Measurements from ENCODE around the gene SBK3. TPM values are rescaled to one million over a fixed set of nuclear protein-coding genes. Genes with fewer than 3 reads are reported as not detected.

The SBK3 gene
- total and polyA plus RNA-seq, 10 of the 15 experiments (the other 5 are each of a cell fraction or from before 2014, with no cell fraction given) = not detected

DNA sequence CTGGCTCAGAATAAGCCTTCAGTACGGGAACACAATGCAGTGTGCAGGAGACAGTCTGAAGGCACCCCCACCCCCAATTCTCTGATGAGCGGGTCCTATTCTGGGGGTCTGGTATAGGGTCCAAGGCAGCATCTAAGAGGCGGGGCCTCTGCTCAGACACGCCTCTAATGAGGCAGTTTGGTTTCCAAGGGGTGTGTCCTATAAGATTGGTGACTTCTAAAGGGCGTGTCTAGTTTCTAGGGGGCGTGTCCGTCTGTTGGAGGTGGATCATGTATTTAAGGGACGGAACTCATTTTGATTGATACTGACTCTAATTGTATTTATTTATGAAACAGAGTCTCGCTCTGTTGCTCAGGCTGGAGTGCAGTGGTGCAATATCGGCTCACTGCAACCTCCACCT is 45.3 kb upstream of the SBK3 start (continued):
- TF ChIP-seq, protein P1, sequence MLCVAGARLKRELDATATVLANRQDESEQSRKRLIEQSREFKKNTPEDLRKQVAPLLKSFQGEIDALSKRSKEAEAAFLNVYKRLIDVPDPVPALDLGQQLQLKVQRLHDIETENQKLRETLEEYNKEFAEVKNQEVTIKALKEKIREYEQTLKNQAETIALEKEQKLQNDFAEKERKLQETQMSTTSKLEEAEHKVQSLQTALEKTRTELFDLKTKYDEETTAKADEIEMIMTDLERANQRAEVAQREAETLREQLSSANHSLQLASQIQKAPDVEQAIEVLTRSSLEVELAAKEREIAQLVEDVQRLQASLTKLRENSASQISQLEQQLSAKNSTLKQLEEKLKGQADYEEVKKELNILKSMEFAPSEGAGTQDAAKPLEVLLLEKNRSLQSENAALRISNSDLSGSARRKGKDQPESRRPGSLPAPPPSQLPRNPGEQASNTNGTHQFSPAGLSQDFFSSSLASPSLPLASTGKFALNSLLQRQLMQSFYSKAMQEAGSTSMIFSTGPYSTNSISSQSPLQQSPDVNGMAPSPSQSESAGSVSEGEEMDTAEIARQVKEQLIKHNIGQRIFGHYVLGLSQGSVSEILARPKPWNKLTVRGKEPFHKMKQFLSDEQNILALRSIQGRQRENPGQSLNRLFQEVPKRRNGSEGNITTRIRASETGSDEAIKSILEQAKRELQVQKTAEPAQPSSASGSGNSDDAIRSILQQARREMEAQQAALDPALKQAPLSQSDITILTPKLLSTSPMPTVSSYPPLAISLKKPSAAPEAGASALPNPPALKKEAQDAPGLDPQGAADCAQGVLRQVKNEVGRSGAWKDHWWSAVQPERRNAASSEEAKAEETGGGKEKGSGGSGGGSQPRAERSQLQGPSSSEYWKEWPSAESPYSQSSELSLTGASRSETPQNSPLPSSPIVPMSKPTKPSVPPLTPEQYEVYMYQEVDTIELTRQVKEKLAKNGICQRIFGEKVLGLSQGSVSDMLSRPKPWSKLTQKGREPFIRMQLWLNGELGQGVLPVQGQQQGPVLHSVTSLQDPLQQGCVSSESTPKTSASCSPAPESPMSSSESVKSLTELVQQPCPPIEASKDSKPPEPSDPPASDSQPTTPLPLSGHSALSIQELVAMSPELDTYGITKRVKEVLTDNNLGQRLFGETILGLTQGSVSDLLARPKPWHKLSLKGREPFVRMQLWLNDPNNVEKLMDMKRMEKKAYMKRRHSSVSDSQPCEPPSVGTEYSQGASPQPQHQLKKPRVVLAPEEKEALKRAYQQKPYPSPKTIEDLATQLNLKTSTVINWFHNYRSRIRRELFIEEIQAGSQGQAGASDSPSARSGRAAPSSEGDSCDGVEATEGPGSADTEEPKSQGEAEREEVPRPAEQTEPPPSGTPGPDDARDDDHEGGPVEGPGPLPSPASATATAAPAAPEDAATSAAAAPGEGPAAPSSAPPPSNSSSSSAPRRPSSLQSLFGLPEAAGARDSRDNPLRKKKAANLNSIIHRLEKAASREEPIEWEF (IDR thresholded peaks at IDR 0.05; ENCODE audit: insufficient replicate concordance, low read depth, low read length) = no peak
- no peak for TF ChIP-seq KDM1A (IDR thresholded peaks at IDR 0.05; ENCODE audit: borderline replicate concordance)
- no peak for TF ChIP-seq SP1 (IDR thresholded peaks at IDR 0.05; ENCODE audit: low read depth, low read length)
- no peak for TF ChIP-seq ZNF24 (IDR thresholded peaks at IDR 0.05)

DNA sequence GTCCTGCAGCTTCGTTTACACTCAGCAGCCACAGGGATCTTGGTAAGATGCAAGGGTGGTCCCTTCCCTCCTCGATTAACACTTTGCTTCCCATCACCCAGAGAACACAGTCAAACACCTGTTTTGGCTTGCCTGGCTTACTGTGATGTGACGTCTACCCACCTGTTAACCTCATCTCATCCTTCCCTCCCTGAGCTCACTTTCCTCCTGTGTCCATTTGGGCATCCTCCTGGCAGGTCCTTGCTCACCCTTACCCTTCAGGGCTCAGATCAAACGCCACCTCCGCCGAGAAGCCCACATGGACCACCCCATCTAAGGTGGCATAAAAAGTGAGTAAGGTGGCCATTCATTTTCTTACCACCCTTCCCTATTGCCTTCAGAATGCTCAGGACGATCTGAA is 44.8 kb upstream of the SBK3 start:
- CTCF ChIA-PET = no interaction called here
- Histone ChIP-seq H3K79me2 (ENCODE audit: control insufficient read depth, insufficient read depth, low read length) (no peaks in the 10 kb centered on the region), H3K9ac (ENCODE audit: control insufficient read depth, insufficient read depth, low read length) (no peak overlapping the region), H3K4me2 (ENCODE audit: control insufficient read depth, insufficient read depth) (no peak overlapping the region), H3K4me3 (no peak overlapping the region), H4K20me1 (ENCODE audit: control insufficient read depth, insufficient read depth) (no peaks in the 10 kb centered on the region), H2AFZ (ENCODE audit: control insufficient read depth, low read depth, low read length) (no peak overlapping the region), H3K27ac (ENCODE audit: control insufficient read depth, insufficient read depth) (no peak overlapping the region), H3K9me3 (replicated peaks; ENCODE audit: control insufficient read depth, insufficient read depth, low read length) (peaks cover 2% of the 10 kb centered on the region; the same call in 2 of the 3 replicates), H3K36me3 (ENCODE audit: control insufficient read depth in 2 of 2, insufficient read depth in 2 of 2, low read length in 1 of 2) (0 out of 4 replicates have a peak, but pooled peaks cover 0 to 2% of the 10 kb centered on the region in 2 experiments), H3K4me1 (ENCODE audit: control insufficient read depth, insufficient read depth, low read length) (peaks cover 5% of the 10 kb centered on the region), H3K27me3 (replicated peaks in 1 of 2; ENCODE audit: control insufficient read depth in 2 of 2, insufficient read depth in 2 of 2, low read length in 1 of 2) (no peaks in the 10 kb centered on the region)
- no TSS peak for BruUV-seq (replicated peaks)
- ATAC-seq (no peak), DNase-seq (ENCODE audit: low read depth, low spot score) (no peak), FAIRE-seq (no peak)
- SMC1A ChIA-PET (ENCODE audit: uncharacterized antibody, unreplicated experiment) = interaction anchor here (0.6 kb wide), 1 partner anchor 1129 kb away, joined by 3 read pairs; no protein-coding TSS in a partner anchor
- in situ Hi-C loops (cut with MboI) = no loop called here
- intact Hi-C loops (cut with micrococcal nuclease; ENCODE audit: unreplicated experiment) = no loop called here
- RAD21 ChIA-PET (ENCODE audit: unreplicated experiment) = no interaction called here
- 47% methylated on average over 7 of the region's 7 CpGs for WGBS (ENCODE audit: insufficient coverage, insufficient replicate concordance, low lambda C conversion rate, missing lambda C conversion rate)
- no peak for TF ChIP-seq MEF2B (IDR thresholded peaks at IDR 0.05; ENCODE audit: partially characterized antibody, poor library complexity, severe bottlenecking)
- 0 out of 2 replicates have a peak, but pooled peaks have one; percentile 30 for TF ChIP-seq POLR2A (IDR thresholded peaks at IDR 0.05; ENCODE audit: low read depth, low read length)
- TF ChIP-seq ZBTB4 (CRISPR knock-in tag; IDR thresholded peaks at IDR 0.05) = no peak
- no peak for TF ChIP-seq IRF4 (IDR thresholded peaks at IDR 0.05; ENCODE audit: low read depth, low read length)
- no peak for TF ChIP-seq STAT1 (conservative IDR thresholded peaks at IDR 0.05)
- TF ChIP-seq, protein P2, sequence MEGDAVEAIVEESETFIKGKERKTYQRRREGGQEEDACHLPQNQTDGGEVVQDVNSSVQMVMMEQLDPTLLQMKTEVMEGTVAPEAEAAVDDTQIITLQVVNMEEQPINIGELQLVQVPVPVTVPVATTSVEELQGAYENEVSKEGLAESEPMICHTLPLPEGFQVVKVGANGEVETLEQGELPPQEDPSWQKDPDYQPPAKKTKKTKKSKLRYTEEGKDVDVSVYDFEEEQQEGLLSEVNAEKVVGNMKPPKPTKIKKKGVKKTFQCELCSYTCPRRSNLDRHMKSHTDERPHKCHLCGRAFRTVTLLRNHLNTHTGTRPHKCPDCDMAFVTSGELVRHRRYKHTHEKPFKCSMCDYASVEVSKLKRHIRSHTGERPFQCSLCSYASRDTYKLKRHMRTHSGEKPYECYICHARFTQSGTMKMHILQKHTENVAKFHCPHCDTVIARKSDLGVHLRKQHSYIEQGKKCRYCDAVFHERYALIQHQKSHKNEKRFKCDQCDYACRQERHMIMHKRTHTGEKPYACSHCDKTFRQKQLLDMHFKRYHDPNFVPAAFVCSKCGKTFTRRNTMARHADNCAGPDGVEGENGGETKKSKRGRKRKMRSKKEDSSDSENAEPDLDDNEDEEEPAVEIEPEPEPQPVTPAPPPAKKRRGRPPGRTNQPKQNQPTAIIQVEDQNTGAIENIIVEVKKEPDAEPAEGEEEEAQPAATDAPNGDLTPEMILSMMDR (IDR thresholded peaks at IDR 0.05 in 2 of 3, conservative IDR thresholded peaks at IDR 0.05 in 1 of 3; ENCODE audit: control insufficient read depth in 2 of 3, extremely low read depth in 1 of 3, insufficient read depth in 1 of 3, low read depth in 3 of 3, low read length in 3 of 3) = no peak
- TF ChIP-seq, protein P3, sequence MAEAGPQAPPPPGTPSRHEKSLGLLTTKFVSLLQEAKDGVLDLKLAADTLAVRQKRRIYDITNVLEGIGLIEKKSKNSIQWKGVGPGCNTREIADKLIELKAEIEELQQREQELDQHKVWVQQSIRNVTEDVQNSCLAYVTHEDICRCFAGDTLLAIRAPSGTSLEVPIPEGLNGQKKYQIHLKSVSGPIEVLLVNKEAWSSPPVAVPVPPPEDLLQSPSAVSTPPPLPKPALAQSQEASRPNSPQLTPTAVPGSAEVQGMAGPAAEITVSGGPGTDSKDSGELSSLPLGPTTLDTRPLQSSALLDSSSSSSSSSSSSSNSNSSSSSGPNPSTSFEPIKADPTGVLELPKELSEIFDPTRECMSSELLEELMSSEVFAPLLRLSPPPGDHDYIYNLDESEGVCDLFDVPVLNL (IDR thresholded peaks at IDR 0.05; ENCODE audit: low read depth, low read length) = no peak
- POLR2A ChIA-PET = interaction anchor here (1.3 kb wide), 1 partner anchor 10 kb away, joined by 4 read pairs; the partner anchor contains the start of gene ZNF579
